Activated CD8-positive, alpha-beta memory T cell treated with anti-CD3 and anti-CD28 coated beads for 1 hour (primary cell): ENCODE results near the gene ANO4.
"Not testable (repeated sequence)": the region's sequence is repeated elsewhere in the genome, so short reads cannot be mapped to it uniquely, and the experiment has no call there.

ENCODE experiments used
- DNase-seq, 2 donors: peaks; one replicate each; pipeline ENCODE4 v3.0.0-alpha.2; 2020; ENCODE audit warnings: low read depth in 1 of 2; ENCODE audit errors: extremely low read depth in 1 of 2

Gene ANO4

DNA sequence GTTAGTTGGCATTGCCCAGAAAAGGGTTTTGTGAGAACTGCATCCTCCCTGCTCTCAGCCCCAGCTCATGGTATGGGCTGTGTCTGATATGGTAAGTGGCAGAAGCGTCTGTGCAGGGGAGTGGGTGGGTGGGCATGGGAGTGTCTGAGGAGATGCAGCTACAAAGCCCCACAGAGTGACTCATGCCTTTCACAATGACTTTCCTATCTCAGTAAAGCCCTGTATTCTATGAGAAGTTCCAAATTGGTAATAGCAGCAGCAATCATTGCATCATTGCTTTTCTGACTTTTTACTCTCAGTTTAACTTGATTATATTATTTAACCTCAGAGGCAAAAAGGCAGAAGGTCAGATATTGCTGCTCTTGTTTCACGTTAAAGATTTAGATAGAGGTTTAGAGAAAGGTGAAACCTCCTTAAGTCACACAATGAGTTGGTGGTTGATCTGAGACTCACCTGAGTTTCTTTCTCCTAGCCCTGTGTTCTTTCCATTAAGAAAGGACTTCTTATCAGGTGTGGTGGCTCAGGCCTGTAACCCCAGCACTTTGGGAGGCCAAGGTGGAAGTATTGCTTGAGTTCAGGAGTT lies 243.8 kb downstream of the ANO4 start:
- no peak for DNase-seq

DNA sequence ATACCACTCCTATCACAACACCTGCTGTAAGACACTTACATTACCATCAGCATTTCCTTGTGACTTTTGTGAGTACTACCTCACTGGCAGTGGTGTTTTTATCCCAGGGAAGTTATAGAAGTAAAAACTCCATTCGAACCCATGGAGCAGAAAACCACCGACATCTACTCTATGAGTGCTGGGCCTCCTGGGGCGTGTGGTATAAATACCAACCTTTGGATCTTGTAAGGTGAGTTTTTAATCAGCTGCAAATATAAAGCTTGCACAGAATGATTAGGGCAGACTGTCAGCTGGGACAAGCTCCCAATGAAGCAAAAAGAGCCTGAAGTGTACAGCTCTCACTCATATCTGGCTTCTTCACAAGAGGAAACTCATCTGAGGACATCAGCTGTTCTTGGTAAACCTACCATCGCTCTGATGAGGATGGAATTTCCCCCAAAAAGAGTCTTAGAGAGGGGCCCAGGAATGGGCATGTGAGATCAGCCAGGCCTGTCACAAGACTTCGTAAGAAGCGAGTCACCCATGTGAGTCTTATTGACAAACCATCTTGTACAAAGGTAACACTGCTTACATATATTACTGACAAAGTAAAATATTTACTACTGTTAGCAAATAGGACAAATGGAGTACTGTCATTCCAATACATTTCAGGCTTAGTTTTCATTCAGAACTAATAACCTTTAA lies 245.4 kb downstream of the ANO4 start:
- no peak for DNase-seq

DNA sequence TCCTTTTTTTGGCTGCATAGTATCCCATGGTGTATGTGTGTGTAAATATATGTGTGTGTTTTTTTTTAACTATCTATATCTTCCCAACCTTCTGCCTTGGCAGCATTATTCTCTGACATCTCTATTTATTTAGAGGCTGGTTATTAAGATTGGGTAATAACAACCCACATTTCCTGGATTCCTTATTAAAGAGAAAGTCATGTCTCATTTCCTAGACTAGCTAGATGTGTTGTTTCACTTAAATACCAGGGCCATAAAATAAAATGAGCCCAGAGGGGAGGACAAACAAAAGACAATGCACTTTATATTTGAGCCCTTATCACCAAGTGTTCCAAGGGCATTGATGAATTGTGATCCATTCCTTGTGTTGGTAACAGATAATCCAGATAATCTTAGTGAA lies 246.4 kb downstream of the ANO4 start:
- DNase-seq = no peak

DNA sequence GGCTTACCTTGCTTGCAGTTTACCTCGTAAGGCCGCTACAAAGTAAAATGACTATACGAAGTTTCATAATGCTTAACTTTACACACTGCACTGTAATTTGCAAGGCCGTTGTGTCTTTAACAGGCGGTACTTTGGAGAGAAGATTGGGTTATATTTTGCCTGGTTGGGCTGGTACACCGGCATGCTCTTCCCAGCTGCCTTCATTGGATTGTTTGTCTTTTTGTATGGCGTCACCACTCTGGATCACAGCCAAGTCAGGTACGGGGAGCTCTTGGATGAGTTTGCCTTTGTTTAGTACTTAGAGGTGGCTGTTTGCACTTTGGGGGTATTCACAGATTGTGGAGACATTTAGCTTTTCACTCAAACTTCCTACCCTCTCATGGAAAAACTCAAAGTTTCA lies 247.6 kb downstream of the ANO4 start:
- DNase-seq = no peak

DNA sequence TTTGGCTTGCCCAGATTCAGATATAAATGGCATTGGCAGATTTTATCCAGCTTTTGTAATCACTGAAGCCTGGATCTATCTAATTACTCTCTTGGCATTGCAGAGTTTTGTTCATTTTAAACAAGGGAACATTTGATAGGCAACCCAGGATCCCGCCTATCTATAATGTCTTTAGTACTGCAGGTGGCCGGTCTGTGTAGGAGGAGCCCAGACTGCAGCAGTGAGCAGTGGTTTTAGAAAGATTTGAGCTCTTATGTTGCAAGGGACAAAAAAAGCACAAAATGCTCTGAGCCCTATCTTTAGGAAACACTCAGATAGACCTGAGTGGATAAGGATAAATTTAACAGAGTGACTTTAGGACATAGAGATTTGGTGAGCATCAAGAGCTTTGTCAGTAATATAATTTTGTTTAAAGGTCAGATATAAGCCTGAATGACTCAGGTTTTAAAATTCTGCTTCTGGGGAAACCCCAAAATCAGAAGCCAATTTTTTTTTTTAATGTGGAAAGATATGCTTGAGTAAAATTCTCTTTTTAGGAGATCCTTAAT lies 250.0 kb downstream of the ANO4 start:
- no peak for DNase-seq

DNA sequence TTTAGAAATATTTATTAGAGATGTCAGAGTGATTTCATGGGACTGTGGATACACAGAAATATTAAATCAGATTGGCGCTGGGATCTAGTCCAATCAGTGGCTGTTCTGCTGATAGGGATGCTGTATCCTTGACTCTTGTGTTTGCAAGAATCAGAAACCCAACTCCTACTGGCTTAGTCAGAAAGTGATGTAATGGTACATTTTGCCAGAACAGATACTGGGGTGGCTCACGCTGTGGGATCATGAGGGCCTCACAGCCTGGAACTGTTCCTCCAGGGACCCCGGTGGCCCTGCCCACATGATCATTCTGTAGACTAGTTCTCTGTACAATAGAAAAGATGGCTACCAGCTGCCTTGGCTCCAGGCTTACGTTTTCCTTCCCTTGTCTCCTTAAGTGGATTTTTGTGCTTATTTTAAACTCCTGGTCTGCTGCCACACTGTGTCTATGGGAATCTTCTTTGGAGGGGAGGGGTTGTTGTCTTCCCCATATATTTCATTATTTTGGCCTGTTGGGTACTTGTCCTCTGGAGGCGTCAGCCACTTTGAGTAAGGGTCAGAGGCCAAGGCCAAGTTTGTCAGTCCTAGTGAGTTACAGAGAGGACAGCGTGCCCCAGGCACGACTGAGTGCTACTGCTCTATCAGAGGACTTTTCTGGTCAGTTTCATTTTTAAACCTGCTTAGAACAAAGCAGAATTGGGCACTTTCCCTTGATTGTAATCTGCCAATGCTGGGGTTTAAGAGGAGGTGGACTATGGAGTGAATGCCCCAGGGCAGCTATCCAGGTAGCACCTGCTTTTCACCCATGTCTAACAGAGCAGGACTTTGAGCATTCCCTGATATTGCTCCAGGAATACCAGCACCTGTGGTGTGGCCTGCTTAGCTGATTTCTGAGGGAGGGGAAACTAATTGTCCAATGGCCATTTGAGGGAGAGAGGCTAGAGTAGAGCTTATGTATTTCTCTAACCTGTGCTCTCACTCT lies 251.2 kb downstream of the ANO4 start:
- DNase-seq = no peak

DNA sequence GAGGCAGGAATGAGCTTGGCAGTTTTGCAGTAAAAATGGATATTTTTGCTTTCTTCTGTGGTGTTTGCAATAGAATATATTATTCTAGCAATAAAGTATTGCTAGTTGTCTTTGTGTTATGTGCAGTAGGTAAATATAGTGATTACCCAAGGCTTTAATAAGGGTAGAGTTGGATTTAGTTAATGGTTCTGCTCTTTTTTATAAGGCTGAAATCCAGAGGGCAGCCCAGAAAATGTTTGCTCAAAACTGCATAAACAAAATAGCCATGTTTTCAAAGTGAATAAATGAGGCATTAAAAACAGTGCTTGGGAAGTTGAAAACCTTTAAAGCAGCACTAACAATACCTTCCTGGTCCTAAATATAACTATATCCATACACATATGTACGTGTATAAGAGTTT lies 253.1 kb downstream of the ANO4 start:
- no peak for DNase-seq

DNA sequence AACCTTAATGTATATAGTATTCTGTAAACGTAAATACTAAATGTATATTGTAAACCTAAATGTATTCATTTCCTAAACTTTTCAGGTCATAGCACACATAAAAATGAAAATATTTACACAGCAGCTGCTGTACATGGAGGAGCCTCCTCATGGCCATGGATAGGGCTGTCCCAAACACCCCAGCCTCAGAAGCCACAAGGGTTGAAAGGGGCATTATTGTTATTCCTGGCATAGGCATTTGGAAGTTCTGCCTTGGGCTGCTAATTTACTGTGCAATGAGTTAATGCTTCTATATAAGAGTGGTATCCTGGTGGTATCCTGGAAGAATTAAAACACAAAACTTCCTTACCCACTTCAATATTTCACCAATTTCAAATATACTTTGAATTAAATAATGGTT lies 256.1 kb downstream of the ANO4 start:
- DNase-seq = no peak

DNA sequence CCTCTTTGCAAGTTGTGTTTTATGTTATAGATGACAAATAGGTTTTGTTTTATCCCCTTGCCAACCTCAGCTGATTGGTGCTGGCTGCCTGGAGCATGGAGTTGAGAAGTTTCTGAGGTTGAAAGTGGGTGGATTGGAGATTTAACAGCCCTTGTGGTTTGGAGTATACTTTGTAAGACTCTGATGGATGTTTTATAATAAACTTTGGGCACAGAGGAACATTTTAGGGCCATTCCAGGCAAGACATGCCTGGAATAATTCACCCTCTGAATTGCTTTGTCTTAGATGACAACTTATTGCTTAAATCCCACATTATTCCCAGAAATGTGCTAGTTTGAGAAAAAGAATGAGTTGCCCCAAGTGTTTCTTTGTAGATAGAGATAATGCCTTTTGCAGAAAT lies 256.6 kb downstream of the ANO4 start:
- DNase-seq = no peak

DNA sequence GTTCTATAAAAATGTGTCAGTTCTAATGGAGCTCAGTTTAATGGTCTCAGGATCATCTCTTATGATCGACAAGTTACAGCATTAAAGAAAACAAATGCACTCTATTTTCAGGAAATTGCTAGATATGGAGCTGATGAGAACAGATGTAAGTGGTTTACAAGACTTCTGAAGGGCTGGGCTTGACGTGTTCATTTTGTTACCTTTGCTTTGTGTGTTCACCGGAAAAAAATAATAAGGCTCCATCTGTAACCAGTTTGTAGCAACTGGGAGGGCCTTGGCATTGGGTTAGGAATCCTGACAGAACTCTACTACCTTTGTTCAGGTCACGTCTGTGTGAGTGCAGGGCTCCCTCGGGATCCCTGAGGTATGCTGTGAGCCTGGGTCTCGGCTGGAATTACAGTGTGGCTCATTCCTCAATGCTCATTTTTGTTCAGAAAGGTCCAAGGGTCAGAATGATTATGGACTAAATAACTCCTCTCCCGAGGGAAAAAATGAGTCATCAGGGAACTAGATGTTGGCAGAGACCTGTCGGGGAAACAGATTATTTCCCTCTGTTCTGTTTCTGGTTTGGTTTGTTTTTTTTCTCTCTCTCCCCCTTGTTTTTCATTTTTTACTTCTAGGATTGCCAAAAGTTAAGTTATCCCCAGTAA lies 257.4 kb downstream of the ANO4 start:
- no peak for DNase-seq

DNA sequence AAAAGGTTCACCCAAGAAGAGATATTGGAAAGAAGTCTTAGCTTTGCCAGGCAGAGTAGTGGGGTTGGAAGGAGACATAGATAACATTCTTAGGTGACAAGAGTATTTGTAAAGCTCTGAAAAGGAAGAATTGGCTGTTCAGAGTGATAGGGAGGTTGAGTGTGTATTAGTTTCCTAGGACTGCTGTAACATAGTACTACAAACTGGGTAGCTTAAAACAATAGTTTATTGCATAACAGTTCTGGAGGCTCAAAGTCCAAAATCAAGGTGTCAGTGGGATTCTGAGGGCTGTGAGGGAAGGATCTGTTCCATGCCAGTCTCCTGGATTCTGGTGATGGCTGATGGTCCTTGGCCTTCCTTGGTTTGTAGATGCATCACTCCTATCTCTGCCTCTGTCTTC lies 258.6 kb downstream of the ANO4 start:
- DNase-seq = no peak

DNA sequence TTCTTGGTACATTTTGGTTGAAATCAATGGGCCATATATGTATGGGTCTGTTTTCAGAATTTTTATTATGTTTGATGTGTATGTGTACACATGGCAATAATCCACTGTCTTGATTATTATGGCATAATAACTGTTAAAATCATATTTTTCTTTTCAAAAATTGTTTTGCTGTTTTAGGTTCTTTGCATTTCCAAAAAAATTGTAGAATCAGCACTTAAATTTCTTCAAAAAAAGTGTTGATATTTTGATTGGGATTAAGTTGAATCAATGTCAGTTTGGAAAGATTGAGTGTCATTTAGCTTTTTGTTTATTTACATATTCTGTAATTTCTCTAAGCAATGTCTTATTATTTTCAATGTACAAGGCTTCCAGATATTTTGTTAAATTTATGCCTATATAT lies 261.4 kb downstream of the ANO4 start:
- DNase-seq = no peak

DNA sequence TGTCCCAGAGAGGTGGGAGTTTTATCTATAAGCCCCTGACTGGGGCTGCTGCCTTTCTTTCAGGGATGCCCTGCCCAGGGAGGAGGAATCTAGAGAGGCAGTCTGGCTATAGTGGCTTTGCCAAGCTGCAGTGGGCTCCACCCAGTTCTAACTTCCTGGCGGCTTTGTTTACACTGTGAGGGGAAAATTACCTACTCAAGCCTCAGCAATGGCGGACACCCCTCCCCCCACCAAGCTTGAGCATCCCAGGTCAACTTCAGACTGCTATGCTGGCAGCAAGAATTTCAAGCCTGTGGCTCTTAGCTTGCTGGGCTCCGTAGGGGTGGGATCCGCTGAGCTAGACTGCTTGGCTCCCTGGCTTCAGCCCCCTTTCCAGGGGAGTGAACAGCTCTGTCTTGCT lies 267.9 kb downstream of the ANO4 start:
- not testable (repeated sequence) for DNase-seq

DNA sequence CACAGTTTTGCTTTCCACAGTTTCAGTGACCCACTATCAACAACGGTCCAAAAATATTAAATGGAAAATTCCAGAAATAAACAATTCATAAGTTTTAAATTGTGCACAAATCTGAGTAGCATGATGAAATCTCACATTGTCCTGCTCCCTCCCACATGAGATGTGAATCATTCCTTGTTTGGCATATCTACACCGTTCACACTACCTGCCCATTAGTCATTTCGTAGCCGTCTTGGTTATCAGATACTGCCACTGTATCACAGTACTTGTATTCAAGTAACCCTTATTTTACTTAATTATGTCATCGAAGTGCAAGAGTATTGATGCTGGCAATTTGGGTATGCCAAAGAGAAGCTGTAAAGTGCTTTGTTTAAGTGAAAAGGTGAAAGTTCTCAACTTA lies 270.1 kb downstream of the ANO4 start:
- no peak for DNase-seq

DNA sequence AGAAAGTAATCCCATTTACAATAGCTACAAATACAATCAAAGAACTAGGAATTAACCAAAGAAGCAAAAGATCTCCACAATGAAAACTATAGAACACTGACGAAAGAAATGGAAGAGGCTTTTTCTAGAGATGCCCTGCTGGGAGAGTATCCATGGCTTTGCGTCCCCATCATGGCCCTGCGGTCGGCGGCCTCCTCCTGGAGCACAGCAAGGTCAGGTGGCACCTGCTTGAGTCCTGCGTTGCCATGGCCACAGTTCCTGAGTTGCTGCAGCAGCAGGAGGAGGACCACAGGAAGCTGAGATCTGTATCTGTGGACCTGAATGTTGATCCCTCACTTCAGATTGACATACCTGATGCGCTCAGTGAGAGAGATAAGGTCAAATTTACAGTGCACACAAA lies 271.9 kb downstream of the ANO4 start:
- DNase-seq = no peak

DNA sequence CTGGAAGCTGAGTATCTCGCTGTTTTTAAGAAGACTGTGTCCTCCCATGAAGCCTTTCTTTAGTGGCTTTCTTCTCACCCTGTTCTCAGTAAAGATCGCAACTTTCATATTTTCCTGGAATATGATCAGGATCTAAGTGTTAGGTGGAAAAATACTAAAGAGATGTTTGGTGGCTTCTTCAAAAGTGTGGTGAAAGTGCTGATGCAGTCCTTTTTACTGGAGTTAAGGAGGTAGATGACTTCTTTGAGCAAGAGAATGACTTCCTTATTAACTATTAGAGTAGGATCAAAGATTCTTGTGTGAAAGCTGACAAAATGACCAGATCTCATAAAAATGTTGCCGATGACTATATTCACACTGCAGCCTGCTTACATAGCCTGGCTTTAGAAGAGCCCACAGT lies 273.8 kb downstream of the ANO4 start:
- no peak for DNase-seq

DNA sequence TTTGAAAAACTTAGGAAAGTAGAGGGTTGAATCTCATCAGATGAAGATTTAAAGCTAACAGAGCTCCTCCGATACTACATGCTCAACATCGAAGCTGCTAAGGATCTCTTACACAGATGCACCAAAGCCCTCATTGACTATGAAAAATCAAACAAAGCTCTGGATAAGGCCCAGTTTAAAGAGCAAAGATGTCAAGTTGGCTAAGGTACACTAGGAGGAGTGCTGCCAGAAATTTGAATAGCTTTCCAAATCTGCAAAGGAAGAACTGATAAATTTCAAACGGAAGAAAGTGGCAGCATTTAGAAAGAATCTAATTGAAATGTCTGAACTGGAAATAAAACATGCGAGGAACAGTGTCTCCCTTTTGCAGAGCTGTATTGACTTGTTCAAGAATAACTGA lies 274.3 kb downstream of the ANO4 start:
- DNase-seq = no peak

DNA sequence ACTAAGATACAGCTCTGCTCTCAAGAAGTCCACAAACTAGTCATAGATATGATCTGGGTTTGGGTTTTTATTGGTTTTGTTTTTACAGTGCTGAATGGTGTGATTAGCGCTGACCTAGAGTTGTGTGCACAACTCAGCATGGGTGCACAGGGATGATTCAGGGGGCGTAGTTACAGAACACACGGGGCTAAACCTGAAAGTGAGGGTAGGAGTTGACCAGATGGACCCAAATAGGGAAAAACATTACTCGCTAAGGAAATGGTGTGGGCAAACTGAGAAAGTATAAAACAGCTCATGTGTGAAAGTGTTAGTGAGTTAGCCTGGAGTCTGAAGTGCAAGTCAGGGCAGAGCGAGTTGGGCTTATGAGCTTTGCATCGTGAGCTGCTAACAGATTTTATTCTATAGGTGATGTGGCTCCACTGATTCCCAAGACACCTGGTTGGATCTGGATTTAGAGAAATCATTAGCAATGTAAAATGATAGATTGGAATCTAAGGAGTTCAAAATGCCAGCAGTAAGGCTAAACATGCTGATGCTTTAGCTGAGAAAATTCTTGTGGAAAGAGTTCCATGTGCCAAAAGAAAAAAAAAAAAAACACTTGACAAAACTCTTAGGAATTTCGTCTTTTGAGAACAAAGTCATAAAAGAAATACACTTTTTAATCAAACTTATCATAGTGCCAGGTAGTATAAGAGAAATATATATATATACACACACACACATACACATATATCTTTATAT lies 280.5 kb downstream of the ANO4 start:
- no peak for DNase-seq

DNA sequence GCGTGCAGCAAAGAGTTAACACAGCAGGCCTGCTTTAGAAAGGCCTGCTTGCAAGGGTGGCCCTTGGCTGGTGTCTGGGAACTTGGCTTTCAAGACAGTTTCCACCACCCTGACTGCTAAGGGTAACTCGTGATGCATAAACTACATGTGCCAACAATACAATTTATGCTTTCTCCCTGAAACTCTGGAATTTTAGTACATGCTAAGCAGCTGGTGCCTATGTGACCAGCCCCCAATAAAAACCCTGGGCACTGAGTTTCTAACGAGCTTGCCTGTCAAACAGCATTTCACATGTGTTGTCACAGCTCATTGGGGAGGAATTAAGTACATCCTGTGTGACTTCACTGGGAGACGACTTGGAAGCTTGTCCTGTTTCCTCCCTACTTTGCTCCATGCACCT lies 282.3 kb downstream of the ANO4 start:
- DNase-seq = no peak

DNA sequence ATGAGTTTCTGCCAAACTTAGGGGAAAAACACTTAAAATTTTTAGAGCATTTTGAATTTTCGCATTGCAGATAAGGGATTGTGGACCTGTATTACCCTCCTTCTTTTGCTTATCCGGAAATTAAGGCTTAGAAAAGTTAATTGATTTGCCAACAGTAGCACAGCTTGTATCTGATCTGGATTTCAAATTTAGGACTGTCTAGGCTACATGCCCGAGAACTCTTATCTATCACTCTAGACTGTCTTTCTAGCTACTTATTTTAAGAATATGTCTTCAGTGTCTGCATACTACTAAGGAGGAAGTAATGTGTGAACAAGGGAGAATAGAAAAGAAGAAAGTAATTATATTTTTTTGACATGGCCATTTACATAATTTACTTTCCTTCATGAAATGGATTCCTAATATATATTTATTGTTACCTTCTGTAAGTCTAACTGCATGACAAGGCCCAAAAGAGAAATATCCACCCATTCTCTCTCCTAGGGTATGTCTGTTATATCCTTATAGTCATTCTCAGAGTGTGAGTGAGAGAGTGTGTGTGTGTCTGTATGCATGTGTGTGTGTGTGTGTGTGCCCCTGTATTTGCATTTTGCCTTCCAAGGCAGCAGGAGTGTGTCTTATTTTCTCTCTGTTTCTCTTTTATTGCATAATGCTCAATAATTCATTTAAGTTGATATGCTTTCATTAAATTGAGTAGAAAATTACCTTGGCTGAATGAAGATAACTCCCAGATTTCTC lies 283.4 kb downstream of the ANO4 start:
- DNase-seq = no peak
